Breast epithelium (tissue), 4 donors: ENCODE measurements around the gene FUT7. TPM values are rescaled to one million over a fixed set of nuclear protein-coding genes. Genes with fewer than 3 reads are reported as not detected.
A peak's percentile ranks its signal among the peaks of the same experiment; 100 is the strongest.
"Not testable (repeated sequence)": the region's sequence is repeated elsewhere in the genome, so short reads cannot be mapped to it uniquely, and the experiment has no call there.

Source experiments
- DNase-seq, 2 donors: peaks; one replicate each; pipeline ENCODE4 v3.0.0-alpha.2; 2019; ENCODE audit warnings: low spot score in 2 of 2
- H3K27ac ChIP-seq, 2 donors: fragments of 200-600 bp; sonication (generic) in 1 of 2; one replicate each; pipeline ENCODE4 v1.5.1; 2016 to 2019; ENCODE audit warnings: mild to moderate bottlenecking in 1 of 2
- H3K27me3 ChIP-seq, 2 donors: fragments of 200-600 bp; sonication (generic) in 1 of 2; one replicate each; pipeline versions ENCODE4 v1.5.1 to v1.6.0; 2017 to 2019; ENCODE audit warnings: control low read depth in 1 of 2, mild to moderate bottlenecking in 1 of 2
- H3K36me3 ChIP-seq: fragments of 200-600 bp; one replicate; pipeline ENCODE4 v1.5.1; 2019
- H3K4me1 ChIP-seq, 2 donors: fragments of 200-600 bp; sonication (generic); one replicate each; pipeline ENCODE4 v1.5.1; 2016 to 2019; ENCODE audit warnings: control low read depth in 1 of 2
- H3K4me3 ChIP-seq, 3 donors: fragments of 200-600 bp; sonication (generic); 1 replicate in 2 of 3; 2 replicates in 1 of 3; pipeline ENCODE4 v1.5.1; 2016 to 2019; ENCODE audit warnings: mild to moderate bottlenecking in 3 of 3, moderate library complexity in 2 of 3
- H3K9me3 ChIP-seq, 2 donors: fragments of 200-600 bp; sonication (generic) in 1 of 2; one replicate each; pipeline ENCODE4 v1.5.1; 2016 to 2019; ENCODE audit warnings: control low read depth in 1 of 2
- CTCF ChIP-seq, 3 donors: fragments of 450-650 bp; IDR thresholded peaks; one replicate each; pipeline ENCODE4 v1.5.1; 2016 to 2017; ENCODE audit warnings: antibody characterized with exemption in 3 of 3, mild to moderate bottlenecking in 3 of 3, moderate library complexity in 3 of 3
- POLR2A ChIP-seq: fragments of 450-650 bp; IDR thresholded peaks from one replicate; pipeline ENCODE4 v1.6.1; 2016; ENCODE audit warnings: antibody characterized with exemption, mild to moderate bottlenecking, moderate library complexity
- POLR2AphosphoS5 ChIP-seq, 3 donors: sonication (generic); formaldehyde crosslinking; IDR thresholded peaks; one replicate each; pipeline ENCODE4 v1.6.1; 2017; ENCODE audit warnings: antibody characterized with exemption in 3 of 3
- intact Hi-C: fragments of 100-400 bp; cut with DNase I; formaldehyde crosslinking; loops from one replicate; pipeline ENCODE4 v1.15.1; 2023; ENCODE audit warnings: low total_unique reads
- total RNA-seq, 3 donors: library from RNA; depleted of rRNA; stranded (reverse); fragments of >200 nt; gene quantifications; one replicate each; pipeline ENCODE4 v1.1.0, GENCODE V29; 2016

FUT7 gene
- total RNA-seq, 3 donors from 2014 or later: not detected

DNA sequence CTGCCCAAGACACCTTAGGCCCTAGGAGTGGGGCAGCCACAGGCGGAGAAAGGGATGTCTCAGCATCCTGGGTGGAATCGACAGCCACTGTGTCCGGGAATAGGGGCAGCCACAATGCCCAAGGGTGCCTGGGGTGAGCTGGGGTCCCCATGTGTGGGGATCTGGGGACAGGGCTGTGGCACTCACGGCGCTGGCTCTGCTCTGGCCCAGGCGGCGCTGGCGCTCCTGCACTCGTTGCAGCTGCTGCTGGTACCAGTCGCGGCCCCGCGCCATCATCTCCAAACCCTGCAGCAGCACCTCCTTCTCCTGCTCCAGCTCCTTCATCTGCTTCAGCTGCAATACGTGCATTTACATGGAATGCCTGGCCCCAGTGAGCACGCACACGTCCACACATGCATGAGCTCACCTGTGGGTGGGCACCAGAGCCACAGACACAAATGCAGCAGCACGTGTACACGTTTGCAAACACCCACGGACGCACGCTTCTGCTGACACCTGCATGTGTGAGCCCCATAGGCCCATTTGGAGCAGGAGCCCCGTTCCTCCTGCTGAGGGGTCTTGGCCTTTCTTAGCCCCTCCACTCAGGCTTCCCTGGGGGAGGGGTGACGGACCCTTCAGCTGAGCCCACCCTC lies 33.6 kb upstream of the FUT7 start:
- intact Hi-C loops: no loop called here
- DNase-seq: no peak
- H3K9me3 ChIP-seq: no peaks in the 10 kb centered on the region
- H3K4me1 ChIP-seq: peaks cover 0 to 3% of the 10 kb centered on the region in 2 donors
- H3K27ac ChIP-seq: no peak overlapping the region
- peaks cover 0 to 4% of the 10 kb centered on the region in 2 donors for H3K27me3 ChIP-seq
- H3K4me3 ChIP-seq: no peak overlapping the region
- TF ChIP-seq POLR2AphosphoS5 (IDR thresholded peaks at IDR 0.05): no peak
- TF ChIP-seq POLR2A: no peak
- no peaks in the 10 kb centered on the region for H3K36me3 ChIP-seq

DNA sequence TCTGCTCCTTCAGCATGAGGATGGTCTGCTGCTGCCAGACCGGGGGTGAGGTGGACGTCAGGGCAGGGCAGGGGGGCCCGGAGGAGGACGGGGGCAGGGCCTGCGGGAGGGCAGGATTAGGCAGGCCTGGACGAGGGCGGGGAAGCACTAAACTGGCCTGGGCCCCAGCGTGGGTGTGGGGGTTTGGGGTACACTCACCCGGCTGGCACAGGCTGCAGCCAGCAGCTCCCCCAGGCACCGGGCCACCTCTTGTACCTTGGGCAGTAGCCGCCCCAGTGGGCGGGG lies 32.9 kb upstream of the FUT7 start:
- Histone ChIP-seq H3K4me1 (peaks cover 0 to 3% of the 10 kb centered on the region in 2 donors), H3K9me3 (no peaks in the 10 kb centered on the region), H3K27me3 (peaks cover 0 to 4% of the 10 kb centered on the region in 2 donors), H3K36me3 (no peaks in the 10 kb centered on the region), H3K27ac (no peak overlapping the region), H3K4me3 (peak overlapping the region in 2 of 3 donors; percentile 9 to 40)
- intact Hi-C loops: no loop called here
- DNase-seq: no peak
- TF ChIP-seq CTCF (IDR thresholded peaks at IDR 0.05) (no peak), POLR2A (no peak), POLR2AphosphoS5 (IDR thresholded peaks at IDR 0.05) (no peak)

- DNase-seq: no peak
- Histone ChIP-seq H3K36me3 (no peaks in the 10 kb centered on the region), H3K27me3 (peaks cover 0 to 4% of the 10 kb centered on the region in 2 donors), H3K27ac (no peak overlapping the region), H3K4me1 (peaks cover 0 to 3% of the 10 kb centered on the region in 2 donors), H3K9me3 (no peaks in the 10 kb centered on the region), H3K4me3 (peak overlapping the region in 2 of 3 donors; percentile 9 to 40)
- TF ChIP-seq POLR2A: no peak
- peak; percentile 85 to 97 (median 95) for TF ChIP-seq CTCF (IDR thresholded peaks at IDR 0.05)
- TF ChIP-seq POLR2AphosphoS5 (IDR thresholded peaks at IDR 0.05): no peak
- intact Hi-C loops: no loop called here
Observed at GRCh38 chr9:137064027-137064879, 32.4 kb upstream of the FUT7 start.

DNA sequence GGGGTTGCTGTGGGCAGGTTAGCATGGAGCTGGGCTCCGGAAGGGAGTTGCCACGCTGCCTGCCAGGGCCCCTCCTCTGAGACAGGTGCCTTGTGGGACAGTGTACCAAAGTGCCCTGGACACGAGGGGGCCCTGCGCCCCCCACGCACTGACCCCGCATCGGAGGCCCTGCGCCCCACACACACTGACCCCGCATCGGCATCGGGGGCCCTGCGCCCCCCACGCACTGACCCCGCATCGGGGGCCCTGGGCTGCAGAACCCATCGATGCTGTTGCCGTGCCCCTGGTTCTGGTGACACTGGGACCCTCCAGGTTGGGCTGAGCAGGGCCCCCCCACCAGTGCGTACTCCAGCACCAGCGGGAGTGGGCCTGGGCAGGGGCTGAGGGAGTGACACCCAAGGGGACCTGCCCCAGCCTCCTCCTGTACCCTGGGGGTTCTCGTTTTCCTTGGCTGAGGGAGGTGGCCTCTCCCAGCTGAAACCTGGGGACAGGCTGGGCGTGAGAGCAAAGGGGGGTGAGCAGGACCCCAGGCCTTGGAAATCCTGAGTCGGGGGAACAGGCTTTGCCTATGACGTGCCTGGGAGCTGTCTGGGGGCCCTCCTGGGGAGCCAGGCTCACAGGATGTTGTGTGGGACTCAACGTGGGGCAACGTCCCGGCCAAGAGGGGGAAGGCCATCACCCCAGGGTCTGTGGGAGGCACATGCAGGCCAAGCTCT lies 31.6 kb upstream of the FUT7 start:
- no peaks in the 10 kb centered on the region for H3K27me3 ChIP-seq
- intact Hi-C loops: no loop called here
- DNase-seq: no peak
- no peak for TF ChIP-seq CTCF (IDR thresholded peaks at IDR 0.05)
- TF ChIP-seq POLR2AphosphoS5 (IDR thresholded peaks at IDR 0.05): no peak
- no peaks in the 10 kb centered on the region for H3K36me3 ChIP-seq
- H3K27ac ChIP-seq: peak overlapping the region; percentile 54 to 63
- no peaks in the 10 kb centered on the region for H3K9me3 ChIP-seq
- H3K4me1 ChIP-seq: peaks cover 0 to 3% of the 10 kb centered on the region in 2 donors
- peak overlapping the region in 2 of 3 donors; percentile 9 to 40 for H3K4me3 ChIP-seq

- DNase-seq: peak in 1 of 2 donors; percentile 62
- intact Hi-C loops, H3K27me3 ChIP-seq, H3K4me1 ChIP-seq, H3K9me3 ChIP-seq, H3K36me3 ChIP-seq: not testable (repeated sequence)
- Histone ChIP-seq H3K27ac (peak overlapping the region; percentile 54 to 63), H3K4me3 (peak overlapping the region in 1 of 3 donors; percentile 8)
Observed at GRCh38 chr9:137062798-137063197, 30.9 kb upstream of the FUT7 start.

GRCh38 chr9:137062384-137062783 lies 30.5 kb upstream of the FUT7 start:
- Histone ChIP-seq H3K27me3 (no peaks in the 10 kb centered on the region), H3K9me3 (no peaks in the 10 kb centered on the region), H3K27ac (peak overlapping the region; percentile 54 to 63), H3K4me3 (no peak overlapping the region), H3K4me1 (peaks cover 0 to 3% of the 10 kb centered on the region in 2 donors), H3K36me3 (no peaks in the 10 kb centered on the region)
- TF ChIP-seq POLR2A: no peak
- no peak for TF ChIP-seq CTCF (IDR thresholded peaks at IDR 0.05)
- TF ChIP-seq POLR2AphosphoS5 (IDR thresholded peaks at IDR 0.05): peak in 2 of 3 donors; percentile 43 to 49
- intact Hi-C loops: no loop called here
- peak in 1 of 2 donors; percentile 90 for DNase-seq
